ENCODE measurements around the gene LMAN1L.

DNA sequence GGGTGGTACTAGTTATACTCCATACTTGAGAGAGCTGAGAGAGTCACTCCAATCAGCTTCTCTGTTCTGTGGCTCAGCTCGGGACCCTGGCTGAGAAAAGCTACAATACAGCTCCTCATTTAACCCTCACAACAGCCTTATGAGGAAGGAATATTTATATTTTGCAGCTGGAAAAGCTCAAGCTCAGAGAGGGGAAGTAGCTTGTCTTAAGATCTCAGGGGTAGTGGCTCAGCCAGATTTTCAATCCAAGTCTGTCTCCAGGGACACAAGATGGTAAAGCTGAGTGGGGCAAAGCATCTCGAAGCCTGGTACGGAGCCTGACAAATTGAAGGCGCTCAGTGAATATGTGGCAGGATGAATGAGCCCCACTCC lies 45.7 kb downstream of the LMAN1L start:
- TF ChIP-seq EZH2 (IDR thresholded peaks at IDR 0.05; ENCODE audit: insufficient read depth, poor library complexity, severe bottlenecking) (no peak), EZH2phosphoT487 (IDR thresholded peaks at IDR 0.05; ENCODE audit: insufficient read depth, low read depth) (no peak)

All from GM23248 (cell line).